BLaER1 (cell line): ENCODE data around the gene COMT.

Experiments
- H3K27ac ChIP-seq: shearing (Covaris generic); formaldehyde crosslinking; 2 replicates; pipeline ENCODE4 v1.8.1; 2022
- H3K27me3 ChIP-seq: shearing (Covaris generic); formaldehyde crosslinking; 2 replicates; pipeline ENCODE4 v1.8.1; 2022
- H3K36me3 ChIP-seq: shearing (Covaris generic); formaldehyde crosslinking; 2 replicates; pipeline ENCODE4 v1.8.1; 2022
- H3K4me1 ChIP-seq: shearing (Covaris generic); formaldehyde crosslinking; 2 replicates; pipeline ENCODE4 v1.8.1; 2022
- H3K4me2 ChIP-seq: shearing (Covaris generic); formaldehyde crosslinking; 2 replicates; pipeline ENCODE4 v1.8.1; 2022
- H3K4me3 ChIP-seq: shearing (Covaris generic); formaldehyde crosslinking; 2 replicates; pipeline ENCODE4 v1.8.1; 2022
- H3K9ac ChIP-seq: shearing (Covaris generic); formaldehyde crosslinking; 2 replicates; pipeline ENCODE4 v1.8.1; 2022
- H3K9me3 ChIP-seq: shearing (Covaris generic); formaldehyde crosslinking; 2 replicates; pipeline ENCODE4 v1.8.1; 2022
- H4K20me1 ChIP-seq: shearing (Covaris generic); formaldehyde crosslinking; 2 replicates; pipeline ENCODE4 v1.8.1; 2022
- Cebpa-rat ChIP-seq: shearing (Covaris generic); IDR thresholded peaks from 2 replicates; pipeline ENCODE4 v1.8.1; 2022

The COMT gene

GRCh38 chr22:19979712-19980493, 38.3 kb downstream of the COMT start:
- Histone ChIP-seq H3K4me3 (no peak overlapping the region), H3K27ac (no peak overlapping the region), H3K4me1 (peaks cover 44% of the 10 kb centered on the region), H3K9me3 (no peaks in the 10 kb centered on the region), H4K20me1 (peaks cover 32% of the 10 kb centered on the region), H3K9ac (no peak overlapping the region), H3K36me3 (peaks cover 55% of the 10 kb centered on the region), H3K4me2 (no peak overlapping the region), H3K27me3 (no peaks in the 10 kb centered on the region)
- TF ChIP-seq Cebpa-rat, result no peak

GRCh38 chr22:19980766-19981165, 39.2 kb downstream of the COMT start:
- no peaks in the 10 kb centered on the region for H3K9me3 ChIP-seq
- H4K20me1 ChIP-seq, result peaks cover 41% of the 10 kb centered on the region
- no peak for TF ChIP-seq Cebpa-rat

GRCh38 chr22:19981171-19981960, 39.8 kb downstream of the COMT start:
- Histone ChIP-seq H3K9ac (no peak overlapping the region), H3K36me3 (peaks cover 55% of the 10 kb centered on the region), H3K9me3 (no peaks in the 10 kb centered on the region), H3K4me2 (no peak overlapping the region), H3K4me3 (no peak overlapping the region), H3K27me3 (no peaks in the 10 kb centered on the region), H3K27ac (no peak overlapping the region), H4K20me1 (peaks cover 47% of the 10 kb centered on the region), H3K4me1 (peaks cover 44% of the 10 kb centered on the region)
- TF ChIP-seq Cebpa-rat, result no peak

More at GRCh38 chr22:19980766-19981165, 39.2 kb downstream of the COMT start:
- H3K9ac ChIP-seq, result no peak overlapping the region
- H3K4me3 ChIP-seq, result no peak overlapping the region
- no peak overlapping the region for H3K27ac ChIP-seq
- peaks cover 55% of the 10 kb centered on the region for H3K36me3 ChIP-seq
- no peaks in the 10 kb centered on the region for H3K27me3 ChIP-seq
- no peak overlapping the region for H3K4me2 ChIP-seq
- peaks cover 44% of the 10 kb centered on the region for H3K4me1 ChIP-seq

GRCh38 chr22:19981961-19982920, 40.7 kb downstream of the COMT start:
- Histone ChIP-seq H3K27me3 (no peaks in the 10 kb centered on the region), H3K27ac (no peak overlapping the region), H3K4me1 (peaks cover 44% of the 10 kb centered on the region), H3K9ac (no peak overlapping the region), H4K20me1 (peaks cover 51% of the 10 kb centered on the region), H3K4me2 (peak overlapping the region; percentile 98), H3K36me3 (peaks cover 52% of the 10 kb centered on the region), H3K9me3 (no peaks in the 10 kb centered on the region), H3K4me3 (no peak overlapping the region)
- no peak for TF ChIP-seq Cebpa-rat

- Histone ChIP-seq H3K9me3 (no peaks in the 10 kb centered on the region), H3K27me3 (no peaks in the 10 kb centered on the region), H3K36me3 (peaks cover 44% of the 10 kb centered on the region), H3K27ac (peak overlapping the region; percentile 39), H3K9ac (peak overlapping the region; percentile 39), H3K4me3 (no peak overlapping the region), H4K20me1 (peaks cover 51% of the 10 kb centered on the region), H3K4me1 (peaks cover 48% of the 10 kb centered on the region), H3K4me2 (peak overlapping the region; percentile 98)
- TF ChIP-seq Cebpa-rat, result no peak
These were observed 41.5 kb downstream of the COMT start for GRCh38 chr22:19982991-19983578.

- peak overlapping the region; percentile 98 for H3K4me2 ChIP-seq
- peaks cover 48% of the 10 kb centered on the region for H3K4me1 ChIP-seq
- TF ChIP-seq Cebpa-rat, result no peak
- H3K9ac ChIP-seq, result peak overlapping the region; percentile 39
- H4K20me1 ChIP-seq, result peaks cover 51% of the 10 kb centered on the region
- no peaks in the 10 kb centered on the region for H3K9me3 ChIP-seq
- no peak overlapping the region for H3K4me3 ChIP-seq
- no peaks in the 10 kb centered on the region for H3K27me3 ChIP-seq
- peaks cover 37% of the 10 kb centered on the region for H3K36me3 ChIP-seq
- H3K27ac ChIP-seq, result peak overlapping the region; percentile 39
These were observed 42.2 kb downstream of the COMT start for GRCh38 chr22:19983741-19984140.

- Histone ChIP-seq H3K36me3 (peaks cover 32% of the 10 kb centered on the region), H4K20me1 (peaks cover 51% of the 10 kb centered on the region), H3K9me3 (no peaks in the 10 kb centered on the region), H3K4me2 (peak overlapping the region; percentile 98), H3K9ac (peak overlapping the region; percentile 39), H3K27ac (peak overlapping the region; percentile 39), H3K27me3 (no peaks in the 10 kb centered on the region), H3K4me3 (no peak overlapping the region), H3K4me1 (peaks cover 52% of the 10 kb centered on the region)
- TF ChIP-seq Cebpa-rat, result no peak
These were observed 42.7 kb downstream of the COMT start for GRCh38 chr22:19984201-19984753.

GRCh38 chr22:19984851-19985811, 43.6 kb downstream of the COMT start:
- H4K20me1 ChIP-seq, result peaks cover 51% of the 10 kb centered on the region
- H3K4me2 ChIP-seq, result peak overlapping the region; percentile 98
- H3K27ac ChIP-seq, result 0 out of 2 replicates have a peak overlapping the region, but pooled peaks have one; percentile 39
- H3K9ac ChIP-seq, result peak overlapping the region; percentile 87
- no peak for TF ChIP-seq Cebpa-rat
- peaks cover 23% of the 10 kb centered on the region for H3K36me3 ChIP-seq
- no peaks in the 10 kb centered on the region for H3K9me3 ChIP-seq
- no peaks in the 10 kb centered on the region for H3K27me3 ChIP-seq
- H3K4me1 ChIP-seq, result peaks cover 58% of the 10 kb centered on the region
- H3K4me3 ChIP-seq, result peak overlapping the region; percentile 89; the same call in 1 of the 2 replicates
